Esophagus squamous epithelium (tissue), 4 donors: ENCODE data around the gene CCT7.

Source experiments
- CTCF ChIP-seq, 6 experiments: fragments of 450-650 bp in 4 of 6; fragments of 200-600 bp in 2 of 6; sonication (generic) in 2 of 6; IDR thresholded peaks; one replicate each; pipeline ENCODE4 v1.5.1; 2016 to 2019; ENCODE audit warnings: antibody characterized with exemption in 6 of 6, mild to moderate bottlenecking in 4 of 6, moderate library complexity in 4 of 6
- POLR2A ChIP-seq, 4 donors: fragments of 450-650 bp; IDR thresholded peaks; one replicate each; pipeline ENCODE4 v1.6.1; 2017; ENCODE audit warnings: antibody characterized with exemption in 4 of 4, mild to moderate bottlenecking in 4 of 4, moderate library complexity in 3 of 4

DNA sequence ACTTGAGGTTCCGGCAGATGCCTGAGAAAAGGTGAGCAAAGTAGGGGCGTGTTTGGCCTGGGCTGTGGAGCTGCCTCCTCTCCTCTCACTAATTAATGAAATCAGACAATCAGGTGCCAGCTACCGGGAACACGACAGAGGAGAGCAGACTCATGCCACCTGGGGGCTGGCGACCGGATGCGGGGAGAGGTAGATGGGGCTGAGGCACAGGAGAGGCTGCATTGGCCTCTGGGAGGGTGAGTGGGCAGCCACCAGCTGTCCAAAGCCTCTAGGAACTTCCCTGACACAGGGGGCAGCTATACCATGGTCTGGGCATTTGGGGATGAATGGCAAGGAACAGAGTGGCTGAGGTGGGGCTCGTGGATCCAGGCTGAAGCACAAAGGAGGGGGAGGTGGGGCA lies 25.2 kb downstream of the CCT7 start:
- TF ChIP-seq CTCF (IDR thresholded peaks at IDR 0.05) (no peak), POLR2A (IDR thresholded peaks at IDR 0.05) (no peak)
